ENCODE measurements around the gene NFKBIZ.

The NFKBIZ gene

DNA sequence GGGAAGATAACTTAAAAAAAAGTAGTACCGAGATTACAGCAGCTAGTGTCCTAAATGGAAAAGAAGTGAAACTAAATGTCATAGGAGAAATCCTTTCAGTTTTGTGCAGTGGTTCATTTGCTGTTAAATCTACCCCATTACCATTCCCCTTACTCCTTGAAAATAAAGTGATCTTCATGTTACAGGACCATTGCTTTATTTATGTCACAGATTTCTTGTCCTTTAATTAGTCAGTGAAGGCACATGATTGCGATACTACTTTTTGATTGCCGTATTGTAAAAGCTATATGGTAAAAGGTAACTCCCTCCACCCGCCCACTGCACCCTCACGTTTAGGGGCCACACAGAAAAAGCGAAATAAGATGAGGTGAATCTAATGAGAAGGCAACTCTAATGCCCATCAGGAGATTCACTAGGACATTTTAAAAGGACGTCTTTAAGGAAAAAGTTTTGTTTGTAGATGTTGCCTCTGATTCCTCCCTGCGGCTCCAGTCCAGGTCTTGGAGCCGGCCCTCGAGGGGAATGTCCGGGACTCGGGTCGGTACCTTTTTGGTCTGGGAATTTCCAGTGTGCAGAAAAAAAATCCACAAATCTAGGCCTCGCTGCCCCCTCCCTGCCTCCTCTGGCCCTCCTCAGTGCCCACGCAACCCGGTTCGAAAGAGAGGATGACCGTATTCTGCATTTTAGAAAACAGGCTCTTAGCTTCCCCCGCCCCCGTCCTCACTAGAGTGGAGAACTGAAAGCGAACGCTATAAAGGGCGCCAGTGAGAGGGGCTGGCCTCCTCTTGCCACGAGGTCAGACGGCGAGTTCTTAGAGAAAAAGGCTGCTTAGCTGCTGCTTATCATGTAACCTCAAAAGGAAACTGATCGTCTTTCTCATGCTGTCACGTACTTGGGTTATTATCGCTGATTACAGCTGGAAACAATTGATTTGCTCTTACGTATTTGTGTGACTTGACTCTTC, 21.8 kb upstream of the NFKBIZ start:
- peak; percentile 90 to 93 for DNase-seq

DNA sequence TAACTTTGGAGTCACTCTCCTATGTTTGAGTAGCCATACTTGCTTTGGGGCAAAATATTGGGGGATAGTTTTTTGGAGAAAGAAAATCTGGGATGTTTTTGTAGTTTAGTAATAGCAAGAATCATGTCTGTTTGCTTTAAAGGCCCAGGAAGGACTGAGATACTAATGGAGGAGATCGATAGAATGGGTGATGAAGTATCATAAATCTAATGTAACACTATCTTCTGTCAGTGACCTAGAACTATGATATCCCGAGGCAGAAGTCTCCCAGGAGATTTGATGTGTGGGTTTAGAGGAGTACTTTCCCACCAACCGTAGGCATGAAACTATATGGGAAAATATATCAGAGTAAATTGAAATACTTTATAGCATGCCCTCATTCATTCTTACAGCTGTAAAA, 21.0 kb upstream of the NFKBIZ start:
- no peak for DNase-seq

DNA sequence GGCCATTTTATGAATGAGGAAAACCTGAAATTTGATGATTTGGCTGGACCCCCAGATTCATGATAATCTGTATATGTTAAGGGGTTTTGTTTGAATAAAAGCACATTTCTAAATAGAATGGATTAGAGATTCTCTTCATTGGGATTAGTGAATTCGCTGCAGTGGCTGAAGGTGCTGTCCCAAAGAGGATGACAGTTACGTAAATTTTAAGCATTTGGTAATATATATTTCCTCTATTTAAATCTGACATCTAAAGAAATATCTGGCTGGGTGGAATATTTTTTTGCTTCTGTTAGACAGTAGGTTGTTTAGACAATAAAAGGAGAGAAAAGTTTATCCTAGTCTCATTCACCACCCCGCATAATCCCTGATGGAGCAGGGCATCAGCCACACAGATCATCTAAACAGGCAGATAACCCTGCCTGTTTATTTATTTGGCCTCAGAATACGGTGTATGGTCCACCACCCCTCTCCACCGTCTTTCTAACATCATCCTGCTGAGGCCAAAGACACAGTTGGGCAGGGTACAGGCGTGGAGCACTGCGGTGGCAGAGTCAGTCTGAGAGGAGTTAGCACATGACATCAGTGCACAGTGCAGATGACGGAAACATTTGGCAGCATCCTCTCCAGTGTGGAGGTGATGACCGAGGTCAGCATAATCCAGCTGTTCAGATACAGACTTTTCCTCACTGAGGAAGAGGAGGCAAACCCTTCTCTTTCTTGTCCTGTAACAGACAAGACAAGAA, 20.4 kb upstream of the NFKBIZ start:
- peak; percentile 62 to 72 for DNase-seq

DNA sequence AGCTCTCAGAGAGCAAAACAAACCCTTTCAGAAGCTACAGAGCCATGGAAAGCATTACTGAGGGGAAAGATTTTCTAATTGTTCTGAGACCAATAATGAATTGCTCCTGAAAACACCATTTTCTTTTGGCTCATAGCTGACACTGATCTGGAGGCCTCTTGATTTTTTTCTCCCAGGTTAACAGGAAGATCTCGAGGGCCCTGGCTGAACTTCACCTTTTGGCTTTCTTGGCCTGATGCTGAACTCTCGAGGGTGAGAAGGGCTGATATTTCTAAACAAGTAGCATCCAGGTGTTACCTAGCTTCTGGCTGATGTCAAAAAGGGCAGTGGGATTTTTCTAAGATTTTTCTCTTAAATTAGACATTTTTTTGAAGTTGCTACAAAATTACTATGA, 19.9 kb upstream of the NFKBIZ start:
- no peak for DNase-seq

DNA sequence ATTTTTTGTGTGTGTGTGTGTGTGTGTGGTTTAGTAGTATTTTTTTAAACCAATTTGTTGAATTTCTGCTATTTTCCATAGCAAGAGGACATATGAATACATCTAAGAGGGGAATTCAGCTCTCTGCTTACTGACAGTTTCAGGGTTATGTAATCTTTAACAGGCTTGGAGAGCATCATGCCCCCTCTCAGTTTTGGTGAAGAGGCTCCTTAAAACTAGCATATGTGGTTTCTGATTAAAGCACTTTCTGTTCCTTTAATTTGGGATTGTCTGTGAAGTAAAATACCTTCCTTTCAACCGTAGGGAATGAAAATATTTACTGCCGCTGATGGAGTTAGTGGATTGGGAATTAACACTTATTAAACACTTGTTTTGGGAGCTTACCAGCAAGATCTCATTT, 19.4 kb upstream of the NFKBIZ start:
- DNase-seq = no peak

DNA sequence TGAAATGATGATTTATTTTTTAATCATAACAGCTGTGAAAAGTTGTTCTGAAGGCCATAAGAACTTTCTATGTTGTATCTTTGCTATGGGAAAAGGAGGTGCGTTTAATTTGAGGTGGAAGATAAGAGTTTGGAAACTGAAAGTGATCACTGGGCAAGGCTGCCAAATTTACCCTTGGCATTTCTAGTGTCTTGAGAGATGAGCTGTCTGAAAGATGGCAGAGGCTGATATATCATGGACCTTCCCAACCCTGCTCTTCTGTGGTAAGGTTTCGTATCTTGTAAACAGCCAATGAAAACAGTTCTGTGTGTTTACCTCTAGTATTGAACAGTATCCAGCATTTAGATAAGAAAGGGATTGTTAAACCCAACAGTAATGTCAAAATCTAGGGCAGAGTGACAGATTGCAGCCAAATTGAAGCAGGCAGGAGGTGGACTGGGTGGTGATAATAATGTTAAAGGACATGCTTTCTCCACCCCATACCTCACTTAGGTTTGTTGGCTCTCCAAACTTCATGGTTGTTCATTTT, 15.8 kb upstream of the NFKBIZ start:
- no peak for DNase-seq

DNA sequence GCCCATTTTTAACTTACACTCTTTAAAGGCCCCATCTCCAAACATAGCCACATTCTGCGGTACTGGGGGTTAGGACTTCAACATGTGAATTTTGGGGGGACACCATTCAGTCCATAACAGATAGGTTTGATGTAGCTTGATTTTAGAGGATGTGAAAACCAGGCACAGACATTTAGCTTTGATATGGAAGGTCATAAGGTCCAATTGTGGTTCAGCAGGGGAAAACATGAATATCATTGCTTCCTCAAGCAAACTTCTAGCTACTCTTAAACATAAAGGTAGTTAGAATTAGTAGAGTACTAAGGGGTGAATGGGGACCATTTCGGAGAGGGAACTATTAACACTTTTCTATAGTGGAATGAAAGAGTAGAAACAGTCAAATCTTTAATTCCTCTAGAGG, 13.6 kb upstream of the NFKBIZ start:
- no peak for DNase-seq

DNA sequence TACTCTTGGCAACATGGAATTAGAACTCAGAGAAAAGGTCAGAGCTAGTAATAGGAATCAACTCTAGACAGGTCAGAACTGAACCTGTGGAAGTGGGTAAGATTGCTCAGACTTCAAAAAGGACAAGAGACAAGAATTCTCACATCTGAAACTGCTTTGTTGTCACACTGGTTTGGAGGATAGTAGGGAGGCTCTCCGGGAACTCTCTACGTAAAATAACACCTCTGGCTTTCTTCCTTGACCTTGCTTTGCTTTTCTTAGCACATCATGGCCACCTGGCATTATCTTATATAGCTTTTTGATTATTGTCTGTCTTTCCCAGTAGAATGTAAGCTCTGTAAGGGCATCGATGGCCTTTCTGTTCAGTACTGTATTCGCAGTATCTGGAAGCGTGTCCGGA, 13.2 kb upstream of the NFKBIZ start:
- no peak for DNase-seq

DNA sequence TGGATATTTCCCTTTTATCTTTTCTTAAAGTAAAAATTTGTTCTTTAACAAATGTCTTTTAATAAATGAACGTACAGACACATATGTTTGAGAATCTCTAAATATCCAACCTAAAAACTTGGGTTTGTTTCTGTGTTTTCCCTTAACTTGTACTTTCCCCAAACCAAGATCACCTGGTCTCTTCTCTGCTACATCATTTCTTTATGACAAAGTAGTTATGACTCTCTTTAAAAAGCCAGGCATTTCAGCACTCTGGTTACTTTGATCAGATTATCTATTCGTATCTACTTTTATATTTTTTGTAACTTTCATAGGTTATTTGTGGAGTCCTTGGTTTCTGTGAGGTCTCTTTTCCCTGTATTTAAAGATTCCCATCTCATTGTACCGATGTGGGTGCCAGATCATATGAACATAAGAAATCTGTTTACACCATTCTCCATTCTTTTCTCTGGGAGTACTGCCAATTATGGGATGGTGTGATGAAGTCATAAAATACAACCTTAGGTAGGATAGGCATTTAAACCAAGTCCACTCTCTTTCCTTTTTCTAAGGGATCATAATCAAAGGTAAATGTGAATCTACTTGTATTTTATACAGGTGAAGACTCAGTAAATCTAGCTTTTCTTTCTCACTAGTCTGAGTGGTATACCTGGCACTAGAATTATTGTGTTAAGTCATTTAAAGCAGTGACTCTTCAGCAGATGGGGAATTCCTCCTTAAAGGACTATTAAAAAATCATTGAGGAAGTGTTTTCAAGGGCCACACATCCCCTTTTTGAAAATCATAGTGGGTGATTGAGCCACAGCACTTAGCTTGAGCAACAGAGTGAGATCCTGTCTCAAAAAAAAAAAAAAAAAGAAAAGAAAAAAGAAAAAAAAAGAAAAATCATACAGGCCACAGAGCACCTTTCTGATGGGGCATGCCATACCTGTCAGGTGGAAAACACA, 12.4 kb upstream of the NFKBIZ start:
- no peak for DNase-seq

DNA sequence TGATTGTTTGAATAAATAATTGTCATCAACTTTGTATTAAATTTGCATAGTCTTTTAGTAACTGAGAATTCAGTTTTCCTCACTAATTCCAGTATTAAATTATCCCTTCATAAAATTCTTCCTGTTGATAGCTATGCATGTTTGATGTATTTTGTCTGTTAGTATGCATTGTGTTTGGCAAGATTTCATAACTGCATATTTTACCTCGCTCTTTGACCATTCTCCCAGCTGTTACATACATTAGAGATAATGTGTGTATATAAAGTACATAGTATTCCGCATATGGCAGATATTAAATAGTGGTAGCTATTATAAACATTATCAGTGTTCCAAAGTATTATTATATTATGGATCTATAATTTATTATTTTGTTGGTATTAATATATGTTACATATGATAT, 10.6 kb upstream of the NFKBIZ start:
- DNase-seq = no peak

DNA sequence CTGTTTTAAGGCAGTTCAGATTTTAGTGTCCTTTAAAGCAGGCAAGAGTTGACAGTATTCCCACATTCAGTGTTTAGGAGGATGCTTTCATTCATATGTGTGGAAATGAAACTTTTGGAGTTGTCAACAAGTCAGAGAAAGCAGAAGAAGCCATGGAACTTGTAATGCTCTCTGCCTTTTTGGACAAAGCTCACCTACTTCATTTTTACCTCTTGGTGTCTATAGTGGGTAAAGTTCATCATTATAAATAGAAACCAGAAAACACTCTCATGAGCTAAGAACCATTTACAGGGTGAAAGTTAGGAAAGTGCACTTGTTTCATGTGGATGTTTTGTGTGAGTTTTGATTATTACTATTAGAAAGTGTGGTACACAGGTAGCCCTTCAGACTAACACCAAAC, 9.2 kb upstream of the NFKBIZ start:
- DNase-seq = no peak

DNA sequence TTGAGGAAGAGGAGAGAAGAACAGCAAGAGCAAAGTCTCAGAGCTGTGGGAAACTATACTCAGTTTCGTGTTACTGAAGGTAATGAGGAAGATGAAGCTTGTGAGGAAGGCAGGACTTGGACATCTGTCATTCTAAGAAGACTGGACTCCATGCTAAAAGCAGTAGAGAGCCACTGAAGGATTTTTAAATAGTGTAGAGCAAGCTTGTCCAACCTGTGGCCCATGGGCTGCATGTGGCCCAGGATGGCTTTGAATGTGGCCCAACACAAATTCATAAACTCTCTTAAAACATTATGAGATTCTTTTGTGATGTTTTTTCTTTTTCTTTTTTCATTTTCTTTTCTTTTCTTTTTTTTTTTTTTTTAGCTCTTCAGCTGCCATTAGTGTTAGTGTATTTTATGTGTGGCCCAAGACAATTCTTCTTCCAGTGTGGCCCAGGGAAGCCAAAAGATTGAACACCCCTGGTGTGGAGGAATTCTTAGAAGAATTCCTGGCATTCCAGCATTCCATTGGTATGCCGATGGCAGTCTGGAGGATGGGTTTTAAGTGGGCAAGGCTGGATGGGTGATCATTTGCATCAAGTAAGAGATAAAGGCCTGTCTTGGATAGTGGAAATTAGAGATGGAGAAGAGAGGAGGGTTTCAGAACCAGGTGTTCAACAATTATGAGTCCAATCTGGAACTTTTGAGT, 6.9 kb upstream of the NFKBIZ start:
- no peak for DNase-seq

DNA sequence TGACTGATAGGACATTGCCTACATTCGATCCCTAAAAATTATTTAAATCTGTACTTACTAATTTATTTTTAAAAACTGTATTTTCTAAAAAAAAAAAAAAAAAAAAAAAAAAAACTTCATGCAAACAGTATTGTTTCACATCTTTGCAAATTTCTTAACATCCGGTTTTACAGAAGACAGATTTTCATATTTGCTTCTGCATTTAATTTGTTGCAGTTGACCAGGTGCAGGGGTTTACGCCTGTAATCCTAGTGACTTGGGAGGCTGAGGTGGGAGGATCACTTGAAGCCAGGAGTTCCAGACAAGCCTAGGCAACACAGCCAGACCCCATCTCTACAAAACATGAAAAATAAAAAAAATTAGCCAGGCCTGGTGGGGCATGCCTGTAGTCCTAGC, 6.4 kb upstream of the NFKBIZ start:
- DNase-seq = no peak

DNA sequence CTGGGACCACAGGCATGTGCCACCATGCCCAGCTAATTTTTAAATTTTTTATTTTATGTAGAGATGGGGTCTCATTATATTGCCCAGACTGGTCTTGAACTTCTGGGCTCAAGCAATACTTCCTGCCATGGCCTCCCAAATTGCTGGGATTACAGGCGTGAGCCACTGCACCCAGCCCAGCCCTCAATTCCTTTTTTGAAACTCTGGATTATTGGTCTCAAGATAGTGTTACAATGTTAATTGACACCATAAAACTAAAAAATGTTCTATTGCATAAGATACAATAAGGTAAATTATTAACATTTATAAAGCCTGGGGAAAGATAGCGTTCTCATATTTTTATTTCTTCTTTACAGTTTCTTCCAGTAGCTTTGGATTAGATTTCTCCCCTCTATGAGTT, 3.9 kb upstream of the NFKBIZ start:
- DNase-seq = no peak

DNA sequence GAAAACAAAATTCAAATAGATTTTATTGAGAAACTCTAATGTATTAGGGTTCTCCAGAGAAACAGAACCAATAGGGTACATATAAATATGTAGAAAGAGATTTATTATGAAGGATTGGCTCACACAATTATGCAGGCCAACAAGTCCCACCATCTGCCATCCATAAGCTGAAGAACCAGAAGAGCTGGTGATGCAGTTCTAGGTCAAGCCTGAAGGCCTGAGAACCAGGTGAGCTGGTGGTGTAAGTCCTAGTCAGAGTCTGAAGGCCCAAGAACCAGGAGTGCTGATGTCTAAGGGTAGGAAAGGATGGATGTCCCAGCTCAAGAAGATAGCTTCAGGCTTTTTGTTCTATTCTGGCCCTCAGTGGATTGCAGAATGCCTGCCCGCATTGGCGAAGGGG, 2.6 kb upstream of the NFKBIZ start:
- no peak for DNase-seq

DNA sequence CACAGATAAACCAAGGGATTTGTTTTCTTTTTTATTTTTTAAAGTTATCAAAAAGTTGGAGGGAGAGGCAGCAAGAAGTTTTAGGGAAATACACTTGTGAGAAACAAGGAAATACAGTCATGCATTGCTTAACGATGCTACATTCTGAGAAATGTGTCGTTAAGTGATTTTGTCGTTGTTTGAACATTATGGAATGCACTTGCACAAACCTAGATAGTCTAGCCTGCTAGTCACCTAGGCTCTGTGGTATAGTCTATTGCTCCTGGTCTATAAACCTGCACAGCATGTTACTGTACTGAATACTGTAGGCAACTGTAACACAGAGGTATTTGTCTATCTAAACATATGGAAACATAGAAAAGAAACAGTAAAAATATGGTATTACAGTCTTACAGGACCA, 2.0 kb upstream of the NFKBIZ start:
- DNase-seq = no peak

DNA sequence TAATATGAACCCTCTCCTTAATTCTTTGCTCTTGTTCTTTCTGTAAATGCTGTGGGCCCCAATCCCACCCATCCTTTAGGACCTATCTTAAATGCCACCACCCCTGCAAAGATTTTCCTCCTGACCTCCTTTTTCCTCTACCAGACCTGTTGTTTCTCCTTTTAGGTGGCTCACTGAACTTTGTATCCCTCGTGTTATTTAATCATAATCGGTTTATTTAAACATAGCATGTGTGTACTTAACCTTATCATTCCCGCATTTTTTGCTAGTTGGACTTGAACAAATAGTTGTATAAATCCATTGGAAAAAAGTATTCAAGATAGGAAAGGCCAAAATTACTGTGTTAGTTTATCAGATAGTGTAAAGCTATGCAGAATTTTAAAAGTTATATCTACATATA, 988 bp upstream of the NFKBIZ start:
- DNase-seq = no peak

DNA sequence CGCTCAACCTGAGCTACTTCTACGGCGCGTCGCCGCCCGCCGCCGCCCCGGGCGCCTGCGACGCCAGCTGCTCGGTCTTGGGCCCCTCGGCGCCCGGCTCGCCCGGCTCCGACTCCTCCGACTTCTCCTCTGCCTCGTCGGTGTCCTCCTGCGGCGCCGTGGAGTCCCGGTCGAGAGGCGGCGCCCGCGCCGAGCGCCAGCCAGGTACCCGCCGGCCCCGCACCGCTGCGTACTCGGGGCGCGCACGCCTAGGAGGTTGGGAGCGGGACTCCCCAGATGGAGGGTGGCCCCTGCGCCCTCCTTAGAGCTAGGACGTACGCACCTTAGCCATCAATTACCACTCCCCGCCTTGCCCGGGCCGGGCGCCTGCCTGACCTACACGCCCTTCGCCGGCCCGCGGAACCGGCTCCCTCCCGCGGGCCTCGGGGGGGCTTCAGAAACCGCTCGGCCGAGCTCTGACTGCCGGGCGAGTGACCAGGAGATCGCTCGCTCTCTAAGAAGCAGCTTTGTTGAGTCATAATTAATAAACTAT, 466 bp downstream of the NFKBIZ start:
- DNase-seq = peak; percentile 50 to 59

DNA sequence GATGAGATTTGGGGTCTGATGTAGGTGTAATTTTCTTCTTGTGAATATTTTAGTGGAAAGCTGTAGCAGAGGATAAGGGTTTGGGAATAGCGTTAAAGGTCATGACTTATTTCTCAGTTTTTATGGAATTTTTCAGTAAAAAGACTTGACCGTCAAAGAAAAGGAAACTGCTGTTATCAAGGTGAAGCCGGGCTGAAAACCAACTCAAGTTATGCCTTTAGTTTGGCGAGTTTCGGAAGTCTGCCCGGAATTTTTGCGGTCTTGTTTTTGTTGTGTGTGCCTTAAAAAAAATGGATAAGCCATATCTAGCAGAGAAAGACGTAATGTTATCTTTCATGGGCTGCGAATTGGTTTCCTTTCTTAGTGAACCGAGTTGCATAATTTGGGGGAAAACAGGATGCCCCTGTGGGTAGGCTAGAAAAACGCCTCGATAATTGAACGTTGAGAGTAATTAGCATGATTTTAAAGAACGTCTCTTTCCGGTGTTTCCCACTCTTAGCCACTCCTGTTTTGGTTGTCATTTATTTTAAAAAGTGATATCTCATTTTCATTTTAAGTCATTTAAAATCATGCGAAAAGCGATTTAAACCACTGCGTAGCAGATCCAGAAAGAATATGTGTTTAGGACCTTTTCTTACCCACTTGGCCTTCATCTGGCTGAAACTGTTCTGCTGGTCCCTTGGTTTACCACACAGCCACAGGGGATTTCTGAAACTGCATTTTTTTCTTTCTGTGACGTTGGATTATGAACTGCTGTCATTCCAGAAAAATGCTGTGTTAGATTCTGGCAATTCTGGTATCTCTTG, 1.1 kb downstream of the NFKBIZ start:
- DNase-seq = peak; percentile 38 to 57

DNA sequence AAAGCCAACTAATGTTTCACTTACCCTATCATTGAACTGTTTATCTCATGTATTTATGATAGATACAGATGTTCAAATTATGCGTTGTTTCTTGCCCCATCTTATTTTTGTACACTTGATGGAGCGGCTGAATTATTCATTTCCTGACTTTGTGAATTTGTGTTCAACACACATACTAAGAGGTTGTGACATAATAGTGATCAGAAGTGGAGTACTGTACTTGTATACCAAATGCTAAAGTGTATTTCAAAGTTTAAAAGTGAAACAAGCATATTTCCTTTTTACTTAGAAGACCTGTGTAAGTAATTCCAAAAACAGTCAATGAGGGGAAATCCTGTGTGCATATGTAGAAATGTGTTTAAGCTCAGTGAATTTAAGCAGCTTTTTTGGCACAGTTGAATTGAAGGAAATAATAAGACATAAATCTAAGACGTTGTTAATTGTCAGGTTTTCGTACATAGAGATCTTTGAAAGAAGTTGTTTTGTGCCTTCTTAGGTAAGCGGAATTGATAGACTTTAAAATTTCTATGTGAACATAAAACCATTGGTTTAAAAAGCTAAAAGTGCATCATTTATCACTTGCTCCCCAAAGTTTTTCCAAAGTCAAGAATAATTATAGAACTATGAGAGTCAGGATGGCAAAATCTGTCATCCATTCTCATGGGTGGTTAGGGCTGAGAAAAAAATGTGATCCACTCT, 1.9 kb downstream of the NFKBIZ start:
- no peak for DNase-seq

All from activated CD4-positive, alpha-beta T cell treated with anti-CD3 and anti-CD28 coated beads, Interleukin-2, amount 50 U/mL, for 48 hours (primary cell).